Mesothelial cell of epicardium (in vitro differentiated cells): Measurements from ENCODE around the gene GGA2. TPM values are rescaled to one million over a fixed set of nuclear protein-coding genes. Genes with fewer than 3 reads are reported as not detected.

Experiments used
- DNase-seq, 2 experiments: peaks; one replicate each; pipeline ENCODE4 v3.0.0; 2021; ENCODE audit warnings: low spot score in 2 of 2; ENCODE audit not compliant: unreplicated experiment in 2 of 2
- H3K27ac Mint-ChIP-seq: 2 replicates; pipeline ENCODE4 v1.8.0; 2021; ENCODE audit warnings: mixed read lengths
- H3K27me3 Mint-ChIP-seq: 2 replicates; pipeline ENCODE4 v1.8.0; 2021; ENCODE audit warnings: low read depth, mixed read lengths
- H3K36me3 Mint-ChIP-seq: 2 replicates; pipeline ENCODE4 v1.8.0; 2021; ENCODE audit warnings: mixed read lengths
- H3K4me1 Mint-ChIP-seq: 2 replicates; pipeline ENCODE4 v1.8.0; 2021; ENCODE audit warnings: mixed read lengths
- H3K4me3 Mint-ChIP-seq: 2 replicates; pipeline ENCODE4 v1.8.0; 2021; ENCODE audit warnings: mild to moderate bottlenecking, moderate library complexity, mixed read lengths
- H3K9me3 Mint-ChIP-seq: 2 replicates; pipeline ENCODE4 v1.8.0; 2021; ENCODE audit warnings: mixed read lengths
- CTCF ChIP-seq: fragments of 200-600 bp; sonication (generic); IDR thresholded peaks from one replicate; pipeline ENCODE4 v1.5.0; 2021; ENCODE audit warnings: antibody characterized with exemption; ENCODE audit not compliant: unreplicated experiment
- total RNA-seq: library from RNA; stranded (reverse); gene quantifications from 3 replicates; pipeline ENCODE4 v1.2.1, GENCODE V29; 2021

The GGA2 gene
- total RNA-seq, 1 donor from 2014 or later: 102 TPM

- Mint-ChIP-seq H3K4me1 (no peaks in the 10 kb centered on the region), H3K27ac (no peak overlapping the region), H3K4me3 (no peak overlapping the region)
Observed at GRCh38 chr16:23527961-23528643, 17.8 kb upstream of the GGA2 start.

GRCh38 chr16:23524886-23525285 is 14.6 kb upstream of the GGA2 start:
- Mint-ChIP-seq H3K27ac (no peak overlapping the region), H3K9me3 (no peaks in the 10 kb centered on the region), H3K4me3 (no peak overlapping the region), H3K4me1 (no peaks in the 10 kb centered on the region), H3K36me3 (peaks cover 39% of the 10 kb centered on the region), H3K27me3 (no peaks in the 10 kb centered on the region)
- no peak for DNase-seq
- no peak for TF ChIP-seq CTCF

More at GRCh38 chr16:23527961-23528643, 17.8 kb upstream of the GGA2 start:
- H3K36me3 Mint-ChIP-seq: peaks cover 29% of the 10 kb centered on the region
- DNase-seq: no peak
- TF ChIP-seq CTCF: no peak
- H3K9me3 Mint-ChIP-seq: no peaks in the 10 kb centered on the region
- no peaks in the 10 kb centered on the region for H3K27me3 Mint-ChIP-seq

GRCh38 chr16:23523876-23524385 is 13.6 kb upstream of the GGA2 start:
- H3K27ac Mint-ChIP-seq: no peak overlapping the region

GRCh38 chr16:23523321-23523720 is 13.0 kb upstream of the GGA2 start:
- no peak overlapping the region for H3K4me3 Mint-ChIP-seq
- DNase-seq: no peak
- no peaks in the 10 kb centered on the region for H3K9me3 Mint-ChIP-seq
- no peaks in the 10 kb centered on the region for H3K4me1 Mint-ChIP-seq
- H3K27me3 Mint-ChIP-seq: no peaks in the 10 kb centered on the region
- no peak for TF ChIP-seq CTCF
- H3K36me3 Mint-ChIP-seq: peaks cover 45% of the 10 kb centered on the region
- no peak overlapping the region for H3K27ac Mint-ChIP-seq

More at GRCh38 chr16:23523876-23524385, 13.6 kb upstream of the GGA2 start:
- DNase-seq: no peak
- TF ChIP-seq CTCF: no peak
- Mint-ChIP-seq H3K4me3 (no peak overlapping the region), H3K27me3 (no peaks in the 10 kb centered on the region), H3K36me3 (peaks cover 45% of the 10 kb centered on the region), H3K9me3 (no peaks in the 10 kb centered on the region), H3K4me1 (no peaks in the 10 kb centered on the region)

- DNase-seq: no peak
- no peaks in the 10 kb centered on the region for H3K9me3 Mint-ChIP-seq
- TF ChIP-seq CTCF: no peak
- H3K27me3 Mint-ChIP-seq: no peaks in the 10 kb centered on the region
- H3K27ac Mint-ChIP-seq: no peak overlapping the region
- H3K36me3 Mint-ChIP-seq: peaks cover 44% of the 10 kb centered on the region
- no peak overlapping the region for H3K4me3 Mint-ChIP-seq
- no peaks in the 10 kb centered on the region for H3K4me1 Mint-ChIP-seq
Observed at GRCh38 chr16:23521965-23522364, 11.7 kb upstream of the GGA2 start.
